DND-41 (cell line): ENCODE data around the gene NUAK1.

Source experiments
- EZH2 ChIP-seq: IDR thresholded peaks from 3 replicates; pipeline ENCODE4 v1.6.1; 2012; ENCODE audit warnings: borderline replicate concordance, low read depth, mild to moderate bottlenecking, moderate library complexity, low read length, inconsistent platforms; ENCODE audit not compliant: severe bottlenecking
- TF ChIP-seq, protein P1 (sequence below): IDR thresholded peaks from 2 replicates; pipeline ENCODE4 v1.5.1; 2012; ENCODE audit warnings: borderline replicate concordance, low read length, moderate library complexity, mild to moderate bottlenecking; ENCODE audit not compliant: poor library complexity, severe bottlenecking; ENCODE audit errors: extremely low read depth

DNA sequence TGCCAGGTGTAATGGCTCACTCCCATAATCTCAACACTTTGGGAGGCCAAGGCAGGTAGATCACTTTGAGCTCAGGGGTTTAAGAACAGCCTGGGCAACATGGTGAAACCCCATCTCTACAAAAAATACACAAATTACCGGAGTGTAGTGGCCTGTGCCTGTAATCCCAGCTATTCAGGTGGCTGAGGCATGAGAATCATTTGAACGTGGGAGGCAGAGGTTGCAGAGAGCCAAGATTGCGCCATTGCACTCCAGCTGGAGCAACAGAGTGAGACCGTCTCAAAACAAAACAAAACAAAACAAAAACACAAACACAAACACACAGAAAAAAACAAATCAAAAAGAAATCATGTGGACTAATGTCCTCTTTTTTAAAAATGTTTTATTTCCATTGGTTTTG lies 104.4 kb downstream of the NUAK1 start:
- TF ChIP-seq, protein P1, sequence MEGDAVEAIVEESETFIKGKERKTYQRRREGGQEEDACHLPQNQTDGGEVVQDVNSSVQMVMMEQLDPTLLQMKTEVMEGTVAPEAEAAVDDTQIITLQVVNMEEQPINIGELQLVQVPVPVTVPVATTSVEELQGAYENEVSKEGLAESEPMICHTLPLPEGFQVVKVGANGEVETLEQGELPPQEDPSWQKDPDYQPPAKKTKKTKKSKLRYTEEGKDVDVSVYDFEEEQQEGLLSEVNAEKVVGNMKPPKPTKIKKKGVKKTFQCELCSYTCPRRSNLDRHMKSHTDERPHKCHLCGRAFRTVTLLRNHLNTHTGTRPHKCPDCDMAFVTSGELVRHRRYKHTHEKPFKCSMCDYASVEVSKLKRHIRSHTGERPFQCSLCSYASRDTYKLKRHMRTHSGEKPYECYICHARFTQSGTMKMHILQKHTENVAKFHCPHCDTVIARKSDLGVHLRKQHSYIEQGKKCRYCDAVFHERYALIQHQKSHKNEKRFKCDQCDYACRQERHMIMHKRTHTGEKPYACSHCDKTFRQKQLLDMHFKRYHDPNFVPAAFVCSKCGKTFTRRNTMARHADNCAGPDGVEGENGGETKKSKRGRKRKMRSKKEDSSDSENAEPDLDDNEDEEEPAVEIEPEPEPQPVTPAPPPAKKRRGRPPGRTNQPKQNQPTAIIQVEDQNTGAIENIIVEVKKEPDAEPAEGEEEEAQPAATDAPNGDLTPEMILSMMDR, result no peak
- no peak for TF ChIP-seq EZH2
